Skin epidermis (tissue), 12 donors: ENCODE data around the gene TEDDM1.
"Not testable (repeated sequence)": the region's sequence is repeated elsewhere in the genome, so short reads cannot be mapped to it uniquely, and the experiment has no call there.

Experiments used
- H3K27ac ChIP-seq, 21 experiments: fragments of 200-600 bp; sonication (generic) in 11 of 21; one replicate each; pipeline ENCODE4 v1.5.0; 2020; ENCODE audit warnings: mild to moderate bottlenecking in 3 of 21, inconsistent platforms in 2 of 21, moderate library complexity in 2 of 21
- H3K4me3 ChIP-seq, 7 experiments: fragments of 200-600 bp; sonication (generic) in 2 of 7; one replicate each; pipeline ENCODE4 v1.5.0; 2020; ENCODE audit warnings: inconsistent platforms in 2 of 7, mild to moderate bottlenecking in 2 of 7, moderate library complexity in 1 of 7

TEDDM1 gene, protein sequence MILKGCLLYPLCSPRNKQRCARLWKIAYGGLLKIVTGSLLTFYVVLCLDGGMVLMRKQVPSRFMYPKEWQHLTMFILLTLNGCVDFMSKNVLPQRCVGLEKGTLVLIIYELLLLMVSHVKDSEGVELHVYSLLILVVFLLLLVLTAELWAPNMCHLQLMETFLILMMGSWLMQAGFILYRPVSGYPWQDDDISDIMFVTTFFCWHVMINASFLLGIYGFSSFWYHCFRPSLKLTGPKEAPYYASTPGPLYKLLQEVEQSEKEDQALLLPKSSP

DNA sequence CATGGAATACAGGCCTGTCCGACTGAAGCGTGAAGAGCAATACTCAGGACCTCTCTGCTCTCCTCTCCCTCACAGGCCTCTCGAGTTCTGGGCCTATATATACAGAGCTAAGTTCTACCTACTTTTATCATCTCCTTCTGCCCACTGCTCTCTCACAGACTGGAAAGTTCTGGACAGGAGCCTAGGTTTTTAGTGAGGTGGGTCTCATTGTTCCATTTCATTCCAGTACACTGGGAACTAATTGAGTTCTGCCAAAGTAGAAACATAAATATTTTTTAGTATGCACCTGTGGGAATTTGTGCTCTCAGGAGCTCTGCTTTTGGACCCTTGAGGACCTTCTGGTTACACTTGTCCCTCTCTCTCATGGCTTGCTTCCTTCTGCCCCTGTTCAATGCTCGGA lies at the start of gene TEDDM1:
Gene TEDDM1 (minus strand): TSS at position 101 of the 400 bp plus-strand sequence. CDS start 182 bp downstream, outside the sequence.
- Histone ChIP-seq H3K4me3 (no peak within 1 kb of the TSS), H3K27ac (no peak within 1 kb of the TSS)

DNA sequence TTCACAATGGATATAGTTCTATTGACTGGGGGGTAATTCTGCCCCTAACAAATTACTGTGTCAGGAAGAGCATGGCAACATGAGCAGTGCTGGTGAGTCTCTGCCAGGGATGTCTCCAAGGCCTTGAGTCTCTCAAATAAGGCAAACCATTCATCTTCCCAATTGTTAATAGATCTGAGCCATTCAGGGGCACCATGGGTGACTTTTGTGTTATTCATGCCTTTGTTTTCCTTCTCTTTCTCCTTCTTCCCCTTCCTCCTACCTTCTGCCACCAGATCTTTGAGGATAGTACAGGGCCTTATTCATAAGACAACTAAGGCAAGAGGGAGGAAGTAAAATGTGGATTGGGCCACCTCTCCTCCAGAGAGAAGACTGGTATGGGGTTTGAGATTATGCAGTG lies 49.6 kb upstream of the TEDDM1 start, which contains the start of gene RGSL1:
Gene RGSL1 (plus strand): TSS at position 60 of the 400 bp plus-strand sequence. CDS start 20 bp downstream, at position 80.
- Histone ChIP-seq H3K4me3 (no peak within 1 kb of the TSS), H3K27ac (no peak within 1 kb of the TSS)

DNA sequence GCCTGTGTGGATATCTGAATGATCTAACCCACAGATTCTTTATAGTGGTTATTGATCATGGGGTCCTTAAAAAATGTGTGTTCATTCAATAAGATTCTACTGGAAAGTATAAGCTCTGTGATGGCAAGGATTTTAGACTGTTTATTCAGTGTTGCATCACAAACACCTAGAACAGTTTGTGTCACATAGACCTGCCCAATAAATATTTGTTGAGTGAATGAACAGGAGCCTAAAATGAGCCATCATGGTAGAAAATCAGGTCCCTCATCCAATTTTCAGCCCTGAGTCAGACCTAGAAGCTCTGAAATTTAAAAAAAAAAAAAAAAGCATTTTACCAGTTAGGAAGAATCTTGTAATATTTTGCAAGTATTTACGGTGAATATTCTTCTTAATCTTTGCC lies 47.2 kb upstream of the TEDDM1 start:
- H3K4me3 ChIP-seq: no peak overlapping the region
- no peak overlapping the region for H3K27ac ChIP-seq

DNA sequence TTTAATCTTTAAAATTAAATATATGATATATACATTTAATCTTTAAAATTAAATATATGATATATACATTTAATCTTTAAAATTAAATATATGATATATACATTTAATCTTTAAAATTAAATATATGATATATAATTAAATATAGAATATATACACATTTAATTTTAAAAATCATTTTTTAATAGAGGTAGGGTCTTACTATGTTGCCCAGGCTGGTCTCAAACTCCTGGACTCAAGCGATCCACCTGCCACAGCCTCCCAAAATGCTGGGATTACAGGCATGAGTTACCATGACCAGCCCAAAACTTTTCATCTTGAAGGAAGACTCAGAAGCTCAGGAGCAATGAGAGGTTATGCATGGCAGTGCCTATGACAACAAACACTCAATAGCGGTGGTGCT lies 46.7 kb upstream of the TEDDM1 start:
- not testable (repeated sequence) for H3K27ac ChIP-seq, H3K4me3 ChIP-seq

DNA sequence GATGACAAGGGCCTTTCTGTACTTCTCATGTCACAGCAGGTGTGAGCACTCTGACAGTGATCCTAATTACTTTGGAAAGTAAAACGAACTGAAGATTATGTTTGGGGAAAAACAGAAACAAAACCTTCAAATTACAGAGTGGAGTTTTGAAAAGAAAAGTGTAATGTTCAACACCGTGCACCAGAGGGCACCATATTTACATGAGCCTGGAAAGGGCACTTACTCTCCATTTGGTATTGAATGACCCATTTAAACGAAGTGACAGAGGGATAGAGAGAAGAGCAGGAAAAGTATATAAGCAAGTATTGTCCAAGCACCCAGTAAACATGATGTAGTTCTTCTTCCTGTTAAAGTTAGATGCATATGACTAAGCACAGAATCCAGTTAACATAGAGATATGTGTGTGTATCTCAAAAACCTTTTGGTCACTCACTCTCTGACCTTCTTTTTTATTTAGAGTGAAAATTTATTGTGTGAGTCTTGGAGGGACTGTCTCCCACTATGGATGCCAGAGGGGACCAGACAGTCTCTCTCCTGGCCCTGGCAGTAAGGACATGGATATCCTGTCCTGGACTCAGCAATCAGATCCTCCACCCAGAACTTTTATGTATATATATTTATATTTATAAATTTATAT lies 45.7 kb upstream of the TEDDM1 start:
- no peak overlapping the region for H3K4me3 ChIP-seq
- H3K27ac ChIP-seq: no peak overlapping the region

DNA sequence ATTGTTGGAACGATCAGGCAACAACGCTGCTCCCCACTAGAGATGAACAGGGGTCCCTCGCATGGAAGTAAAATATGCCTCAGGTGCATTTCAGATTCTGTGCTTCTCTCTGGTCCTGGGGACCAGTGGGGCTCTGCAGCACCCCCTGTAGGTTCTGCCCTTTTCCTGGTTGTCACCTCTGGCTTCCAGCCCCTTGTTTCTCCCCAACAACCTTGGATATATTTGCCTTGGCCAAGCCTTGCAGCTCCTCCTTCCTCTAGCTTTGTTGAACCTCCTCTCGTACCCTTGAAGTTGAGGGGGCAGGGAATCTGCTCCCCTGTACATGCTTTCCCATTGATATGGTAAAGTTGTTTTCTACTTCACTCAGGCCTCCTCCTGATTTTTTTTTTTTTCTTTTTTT lies 44.0 kb upstream of the TEDDM1 start:
- Histone ChIP-seq H3K4me3 (no peak overlapping the region), H3K27ac (no peak overlapping the region)

DNA sequence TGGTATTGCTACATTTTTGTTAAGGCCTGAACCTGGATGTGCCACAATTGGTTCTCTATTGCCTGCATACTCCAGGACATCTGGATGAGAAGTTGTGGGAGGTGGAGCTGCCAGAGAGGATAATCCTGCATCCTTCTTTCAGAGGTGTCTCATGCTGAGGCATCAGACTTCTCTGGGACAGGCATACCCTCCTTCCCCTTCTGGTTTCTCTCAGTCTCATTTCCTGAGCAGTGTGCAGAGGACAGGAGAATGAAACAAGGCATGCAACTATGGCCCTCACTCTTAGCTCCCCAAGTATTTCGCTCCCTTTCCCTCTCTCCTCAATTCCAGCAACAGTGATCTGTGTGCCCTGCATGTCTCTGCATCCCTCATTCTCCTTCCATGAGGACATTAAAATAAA lies 41.9 kb upstream of the TEDDM1 start:
- no peak overlapping the region for H3K27ac ChIP-seq
- H3K4me3 ChIP-seq: no peak overlapping the region

DNA sequence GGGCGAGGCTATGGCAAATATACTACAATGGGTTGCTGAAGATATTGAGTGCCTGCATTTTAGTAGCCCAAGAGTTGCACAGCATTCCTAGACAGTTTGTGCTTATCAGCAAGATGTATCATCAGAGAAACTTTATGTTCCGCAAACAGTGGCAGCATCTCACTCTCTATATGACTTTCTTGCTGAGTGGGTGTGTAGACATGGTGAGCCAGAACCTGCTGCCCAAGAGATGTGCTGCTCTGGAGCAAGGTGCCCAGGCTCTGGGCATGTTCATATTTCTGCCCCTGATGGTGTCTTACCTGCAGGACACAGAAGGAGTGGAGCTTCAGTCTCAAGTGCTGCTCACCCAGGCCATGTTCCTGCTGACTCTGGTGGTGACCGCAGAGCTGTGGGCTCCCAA lies 41.3 kb upstream of the TEDDM1 start:
- Histone ChIP-seq H3K27ac (no peak overlapping the region), H3K4me3 (no peak overlapping the region)

DNA sequence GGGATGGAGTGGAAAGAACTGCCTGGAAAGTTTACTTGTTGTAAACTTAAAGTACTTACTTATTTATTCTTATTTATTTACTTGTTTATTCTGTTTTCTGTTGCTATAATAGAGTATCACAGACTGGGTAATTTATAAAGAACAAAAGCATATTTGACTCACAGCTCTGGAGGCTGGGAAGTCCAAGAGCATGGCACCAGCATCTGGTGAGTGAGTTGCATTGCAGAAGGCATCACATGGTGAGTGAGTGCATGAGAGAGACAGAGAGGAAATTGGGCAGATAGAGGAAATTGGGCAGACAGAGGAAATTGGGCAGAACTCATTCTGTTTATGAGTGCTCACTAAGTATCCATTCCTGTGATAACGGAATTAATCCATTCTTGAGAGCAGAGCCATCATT lies 37.9 kb upstream of the TEDDM1 start:
- no peak overlapping the region for H3K4me3 ChIP-seq
- H3K27ac ChIP-seq: no peak overlapping the region

DNA sequence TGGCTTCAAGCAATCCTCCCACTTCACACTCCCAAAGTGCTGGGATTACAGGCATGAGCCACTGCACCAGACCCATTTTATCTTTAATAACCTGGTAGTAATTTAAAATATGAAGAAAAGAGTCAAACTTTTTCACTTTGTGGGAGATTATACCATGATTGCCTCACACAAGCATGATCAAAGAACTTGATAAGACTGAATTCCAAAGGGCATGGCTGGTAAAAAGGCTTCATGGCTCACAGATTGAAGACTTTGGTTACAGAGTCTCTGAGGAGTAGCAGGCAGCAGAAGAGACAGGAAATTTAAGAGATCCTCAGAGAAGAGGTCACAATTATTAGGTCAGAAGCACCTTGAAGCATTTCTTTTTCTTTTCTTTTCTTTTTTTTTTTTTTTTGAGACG lies 33.1 kb upstream of the TEDDM1 start:
- Histone ChIP-seq H3K4me3 (no peak overlapping the region), H3K27ac (no peak overlapping the region)

DNA sequence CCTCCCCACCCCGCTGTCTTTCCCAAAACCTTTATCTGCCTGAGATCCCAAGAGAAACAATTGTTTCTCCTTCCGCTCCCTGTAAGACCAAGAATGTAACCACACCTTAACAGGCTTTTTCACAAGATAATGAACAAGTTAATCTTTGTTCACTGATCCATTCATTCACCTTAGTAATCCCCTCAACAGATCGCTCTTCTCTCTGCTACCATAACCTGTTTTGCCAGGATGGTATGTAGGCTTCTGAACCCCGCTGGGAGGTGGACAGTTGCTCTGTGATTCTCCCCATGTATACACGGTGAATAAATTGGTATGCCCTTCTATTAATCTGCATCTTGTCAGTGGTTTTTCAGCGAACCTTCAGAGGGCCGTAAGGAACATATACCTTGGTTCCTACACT lies 30.8 kb upstream of the TEDDM1 start:
- no peak overlapping the region for H3K4me3 ChIP-seq
- no peak overlapping the region for H3K27ac ChIP-seq

DNA sequence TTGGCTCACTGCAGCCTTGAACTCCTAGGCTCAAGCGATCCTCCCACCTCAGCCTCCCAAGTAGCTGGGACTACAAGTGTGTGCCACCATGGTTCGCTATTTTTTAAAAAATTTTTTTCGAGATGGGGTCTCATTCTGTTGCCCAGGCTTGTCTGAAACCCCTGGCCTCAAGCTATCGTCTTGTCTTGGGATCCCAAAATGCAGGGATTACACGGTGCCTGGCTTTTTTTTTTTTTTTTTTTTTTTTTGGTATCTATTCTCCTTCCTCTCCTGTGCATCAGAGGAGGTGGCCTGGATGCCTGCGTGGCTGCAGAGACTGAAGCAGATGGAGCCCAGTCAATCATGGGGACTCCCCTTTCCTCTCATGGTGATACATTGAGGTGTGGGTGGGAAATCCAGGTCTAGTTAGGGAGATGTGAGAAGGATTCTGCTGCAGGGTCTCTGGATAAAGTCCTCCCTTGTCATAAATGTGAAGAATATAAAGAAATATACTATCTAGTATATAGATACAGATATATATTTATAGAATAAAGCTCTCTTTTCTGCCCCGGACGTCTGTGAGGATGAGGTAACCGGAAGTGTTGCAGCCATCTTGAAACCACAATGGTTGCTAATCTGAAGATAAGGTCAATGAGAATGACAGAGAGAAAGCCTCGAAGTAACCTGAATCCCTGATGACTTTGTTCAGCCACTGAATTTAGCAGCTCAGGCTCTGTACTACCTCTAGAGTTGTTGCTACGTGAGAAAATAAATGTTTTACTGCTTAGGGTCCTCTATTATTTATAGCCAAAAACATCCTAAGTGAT lies 30.0 kb upstream of the TEDDM1 start:
- Histone ChIP-seq H3K27ac (no peak overlapping the region), H3K4me3 (no peak overlapping the region)

DNA sequence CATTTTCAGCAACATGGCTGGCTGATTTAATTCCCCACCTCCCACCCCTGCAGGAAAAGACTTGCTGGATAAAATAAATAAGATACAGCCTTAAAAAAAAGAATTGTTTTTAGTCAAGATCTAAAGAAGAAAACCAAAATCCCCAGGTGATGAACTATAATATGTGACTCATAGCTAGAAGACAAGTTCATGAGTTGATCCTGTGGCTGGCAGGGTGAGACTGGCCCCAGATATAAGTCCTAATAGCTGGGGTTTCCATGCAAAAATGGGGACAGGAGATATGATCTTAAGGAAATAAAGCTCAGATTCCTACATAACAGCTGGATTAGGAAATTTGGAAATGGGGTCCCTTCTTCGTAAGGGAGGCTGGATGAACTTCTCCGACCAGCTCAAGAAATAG lies 27.6 kb upstream of the TEDDM1 start:
- no peak overlapping the region for H3K27ac ChIP-seq
- no peak overlapping the region for H3K4me3 ChIP-seq

DNA sequence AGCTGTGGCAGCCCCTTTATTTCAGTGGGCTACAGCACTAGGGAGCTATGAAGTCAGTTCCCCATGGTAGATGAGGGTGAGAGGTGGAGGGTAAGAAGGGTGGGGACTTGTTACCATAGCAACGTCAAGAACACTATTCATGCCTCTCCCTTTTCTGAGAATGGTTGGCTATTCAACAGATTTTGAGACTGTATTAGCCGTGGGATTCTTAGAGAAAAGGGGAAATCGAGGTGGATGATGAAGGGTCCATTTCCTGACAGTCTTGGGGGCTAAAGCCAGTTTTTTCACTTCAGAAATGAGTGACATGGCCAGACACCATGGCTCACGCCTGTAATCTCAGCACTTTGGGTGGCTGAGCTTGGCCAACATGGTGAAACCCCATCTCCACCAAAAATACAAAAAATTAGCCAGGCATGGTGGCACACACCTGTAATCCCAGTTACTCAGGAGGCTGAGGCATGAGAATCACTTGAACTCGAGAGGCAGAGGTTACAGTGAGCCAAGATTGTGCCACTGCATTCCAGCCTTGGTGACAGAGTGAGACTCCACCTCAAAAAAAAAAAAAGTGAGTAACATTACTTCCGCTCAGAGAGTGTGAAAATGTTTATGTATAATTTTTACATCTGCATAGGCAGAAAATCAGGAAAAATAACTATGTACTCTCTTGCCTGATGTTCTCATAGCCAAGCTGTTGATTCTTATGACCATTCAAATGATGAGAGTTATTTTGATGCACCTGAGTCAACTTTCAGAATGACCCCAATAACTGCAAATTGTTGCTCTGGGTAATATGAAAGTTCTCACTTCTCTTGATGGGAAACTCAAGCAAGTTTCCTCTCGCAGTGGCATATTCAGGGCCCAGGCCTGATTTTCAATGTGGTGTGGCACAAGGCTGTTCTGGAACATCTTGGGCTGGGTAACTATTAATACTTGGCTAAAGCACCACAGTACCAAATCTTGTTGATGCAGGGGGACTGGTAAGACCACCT lies 26.3 kb upstream of the TEDDM1 start:
- no peak overlapping the region for H3K27ac ChIP-seq
- H3K4me3 ChIP-seq: no peak overlapping the region

DNA sequence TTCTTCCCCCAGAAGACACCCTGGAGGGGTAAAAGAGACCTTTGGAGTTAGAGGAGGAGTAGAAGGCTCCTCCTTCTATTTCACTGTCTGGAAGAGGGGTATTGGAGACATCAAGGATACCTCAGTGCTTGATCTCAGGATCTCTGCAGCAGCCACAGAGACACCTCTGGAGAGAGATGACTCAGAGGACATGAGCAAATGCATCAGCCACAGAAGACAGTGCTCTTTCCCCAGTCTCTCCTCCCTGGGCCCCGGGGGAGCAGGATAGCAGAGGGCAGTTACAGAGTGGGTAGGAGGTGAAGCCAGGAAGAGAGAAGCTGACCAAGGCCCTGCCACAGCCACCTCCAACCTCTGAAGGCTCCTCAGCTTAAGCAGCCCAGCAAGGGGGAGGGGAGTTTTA lies 15.3 kb upstream of the TEDDM1 start:
- no peak overlapping the region for H3K4me3 ChIP-seq
- no peak overlapping the region for H3K27ac ChIP-seq

DNA sequence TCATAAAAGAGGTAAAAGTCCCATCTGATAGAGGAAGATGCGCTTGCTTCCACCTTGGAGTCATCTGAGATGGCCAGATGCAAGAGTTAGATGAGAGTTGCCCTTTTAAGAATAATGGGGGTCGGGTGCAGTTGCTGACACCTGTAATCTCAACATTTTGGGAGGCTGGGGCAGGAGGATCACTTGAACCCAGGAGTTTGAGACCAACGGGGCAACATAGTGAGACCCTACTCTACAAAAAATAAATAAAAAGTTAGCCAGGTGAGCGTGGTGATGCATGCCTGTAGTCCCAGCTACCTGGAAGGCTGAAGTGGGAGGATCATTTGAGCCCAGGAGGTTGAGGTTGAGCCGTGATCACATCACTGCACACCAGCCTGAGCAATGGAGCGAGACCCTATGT lies 13.5 kb upstream of the TEDDM1 start:
- no peak overlapping the region for H3K4me3 ChIP-seq
- no peak overlapping the region for H3K27ac ChIP-seq

DNA sequence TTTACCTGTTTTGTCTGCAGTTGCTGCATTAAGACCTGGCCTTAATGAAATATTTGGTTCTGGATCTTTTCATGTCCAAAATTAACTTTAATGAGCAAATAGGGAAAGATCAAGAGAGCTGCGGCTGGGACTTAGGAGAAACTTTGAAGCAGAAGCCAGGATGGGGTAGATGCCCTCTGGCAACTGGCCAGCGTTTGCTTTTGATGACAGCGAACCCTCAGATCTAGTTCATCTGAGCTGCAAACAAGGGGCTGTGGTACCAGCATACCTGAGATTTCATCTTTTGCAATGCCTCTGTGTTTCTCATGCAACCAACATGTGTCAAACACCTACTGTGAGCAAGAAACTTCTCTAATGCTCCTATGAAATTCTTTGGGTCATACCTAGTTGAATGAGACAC lies 13.0 kb upstream of the TEDDM1 start:
- H3K27ac ChIP-seq: no peak overlapping the region

DNA sequence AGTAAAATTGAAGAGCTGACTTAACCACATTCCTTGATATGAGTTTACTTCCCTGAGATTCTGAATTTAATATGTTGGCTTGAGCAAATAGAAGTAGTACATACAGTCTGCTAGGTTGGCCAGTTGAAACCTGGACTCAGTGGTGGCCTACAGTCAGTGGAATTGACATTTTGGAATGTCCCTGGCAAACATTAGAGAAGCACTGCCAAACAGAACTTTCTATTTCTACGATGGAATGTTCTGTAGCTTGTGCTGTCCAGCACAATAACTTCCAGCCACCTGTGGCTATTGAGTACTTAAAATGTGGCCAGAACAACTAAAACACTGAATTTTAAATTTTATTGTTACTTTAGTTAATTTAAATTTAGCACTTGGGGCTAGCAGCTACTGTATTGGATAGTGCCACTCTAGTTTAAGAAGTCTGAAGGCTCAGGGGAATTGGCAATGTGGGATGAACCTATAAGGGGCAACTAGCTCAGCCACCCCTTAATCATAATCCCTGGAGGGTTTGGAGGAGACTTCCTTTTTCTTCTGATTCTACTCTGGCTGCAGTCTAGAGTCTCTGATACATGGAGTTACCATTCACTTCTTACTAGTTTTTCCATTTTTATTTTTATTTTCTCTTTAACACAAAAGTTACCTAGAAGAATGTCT lies 10.3 kb upstream of the TEDDM1 start:
- Histone ChIP-seq H3K27ac (no peak overlapping the region), H3K4me3 (no peak overlapping the region)

More for the DNA sequence above, 13.0 kb upstream of the TEDDM1 start:
- no peak overlapping the region for H3K4me3 ChIP-seq

DNA sequence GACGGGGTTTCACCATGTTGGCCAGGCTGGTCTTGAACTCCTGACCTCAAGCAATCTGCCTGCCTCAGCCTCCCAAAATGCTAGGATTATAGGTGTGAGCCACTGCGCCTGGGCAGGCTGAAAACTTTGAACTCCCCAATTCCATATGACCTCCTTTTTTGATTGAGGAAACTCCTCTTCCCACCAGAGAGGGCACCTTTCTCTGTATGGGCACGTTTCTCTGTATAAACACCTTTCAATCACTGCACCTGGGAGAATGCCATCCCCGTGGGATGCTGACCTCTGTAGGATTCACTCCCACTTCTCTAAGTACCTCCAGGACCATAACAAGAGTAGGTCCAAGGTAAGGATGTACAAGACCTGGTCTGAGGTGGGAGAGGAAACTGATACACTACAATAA lies 9.7 kb upstream of the TEDDM1 start:
- Histone ChIP-seq H3K4me3 (no peak overlapping the region), H3K27ac (no peak overlapping the region)
